ENCODE data around the gene ZNF488.

Gene ZNF488

GRCh38 chr10:47329855-47330254 lies 54.2 kb downstream of the ZNF488 start:
- no peak for DNase-seq (ENCODE audit: low read depth)

DNA sequence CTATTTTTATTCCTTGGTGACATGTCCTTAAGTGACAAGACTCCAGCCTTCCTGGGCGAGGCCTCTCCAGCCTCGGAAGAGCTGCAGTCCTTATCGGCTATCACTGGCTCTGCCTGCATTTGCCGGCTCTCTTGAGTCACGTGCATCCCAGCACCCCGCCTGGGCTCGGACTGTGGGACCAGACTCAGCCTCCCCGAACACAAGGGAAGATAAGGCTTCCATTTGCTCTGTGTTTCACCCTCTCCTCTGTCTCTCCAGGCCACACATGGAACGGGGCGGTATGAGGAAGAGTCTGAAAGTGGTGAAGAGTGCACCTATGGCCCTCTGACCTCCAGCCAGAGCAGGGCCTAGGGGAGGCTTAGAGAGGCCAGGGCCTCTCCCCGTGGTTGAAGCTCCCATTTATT lies 57.2 kb downstream of the ZNF488 start:
- DNase-seq (ENCODE audit: low read depth), result no peak

DNA sequence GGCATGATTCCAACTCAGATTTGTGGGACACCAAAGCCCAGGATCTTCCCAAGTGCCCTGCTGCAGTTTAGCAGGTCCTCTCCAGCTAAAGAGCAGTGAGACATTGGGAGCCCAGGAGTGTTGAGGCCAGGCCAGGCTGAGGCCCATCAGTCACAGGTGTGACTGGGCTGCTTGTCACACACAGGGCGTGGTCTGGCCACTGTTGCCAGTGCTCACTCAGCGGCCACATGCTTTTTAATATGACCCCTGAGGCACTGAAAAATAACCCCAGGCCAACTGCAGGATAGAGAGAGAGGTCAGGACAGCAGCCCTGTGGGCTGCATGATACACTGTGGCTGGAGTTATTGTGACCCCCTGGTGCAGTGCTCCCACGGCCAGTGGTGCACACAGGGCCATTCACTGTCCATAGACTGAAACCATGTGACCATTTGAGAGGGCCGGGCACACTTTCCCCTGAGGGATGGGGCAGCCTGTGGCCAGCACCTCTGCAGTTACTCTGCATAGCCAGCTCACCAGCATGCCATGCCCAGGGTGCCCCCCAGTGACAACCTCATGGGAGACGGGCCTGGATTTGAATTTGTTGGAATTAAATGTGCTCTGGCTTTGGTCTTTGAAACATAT lies 57.7 kb downstream of the ZNF488 start:
- DNase-seq (ENCODE audit: low read depth), result no peak

- DNase-seq (ENCODE audit: low read depth), result no peak
These were observed 58.5 kb downstream of the ZNF488 start for GRCh38 chr10:47325303-47326291.

GRCh38 chr10:47323636-47324296 lies 60.3 kb downstream of the ZNF488 start:
- DNase-seq (ENCODE audit: low read depth), result no peak

DNA sequence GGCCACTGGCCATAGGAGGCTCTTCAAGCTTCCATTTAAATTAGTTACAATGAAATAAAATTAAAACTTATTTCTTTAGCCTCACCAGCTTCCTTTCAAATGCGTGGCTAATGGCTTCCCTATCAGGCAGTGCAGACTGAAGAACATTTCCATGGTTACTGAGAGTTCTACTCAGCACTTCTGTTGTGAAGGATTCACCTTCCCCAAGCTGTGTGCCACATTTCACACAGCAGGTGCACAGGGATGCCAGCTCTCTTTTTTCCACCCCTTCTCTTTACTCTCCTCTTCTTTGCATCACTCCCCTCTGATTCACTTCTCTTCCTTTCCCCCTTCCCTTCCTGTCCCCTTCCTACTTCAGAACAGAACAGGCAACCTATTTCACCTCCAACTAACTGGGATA lies 61.0 kb downstream of the ZNF488 start:
- no peak for DNase-seq (ENCODE audit: low read depth)

DNA sequence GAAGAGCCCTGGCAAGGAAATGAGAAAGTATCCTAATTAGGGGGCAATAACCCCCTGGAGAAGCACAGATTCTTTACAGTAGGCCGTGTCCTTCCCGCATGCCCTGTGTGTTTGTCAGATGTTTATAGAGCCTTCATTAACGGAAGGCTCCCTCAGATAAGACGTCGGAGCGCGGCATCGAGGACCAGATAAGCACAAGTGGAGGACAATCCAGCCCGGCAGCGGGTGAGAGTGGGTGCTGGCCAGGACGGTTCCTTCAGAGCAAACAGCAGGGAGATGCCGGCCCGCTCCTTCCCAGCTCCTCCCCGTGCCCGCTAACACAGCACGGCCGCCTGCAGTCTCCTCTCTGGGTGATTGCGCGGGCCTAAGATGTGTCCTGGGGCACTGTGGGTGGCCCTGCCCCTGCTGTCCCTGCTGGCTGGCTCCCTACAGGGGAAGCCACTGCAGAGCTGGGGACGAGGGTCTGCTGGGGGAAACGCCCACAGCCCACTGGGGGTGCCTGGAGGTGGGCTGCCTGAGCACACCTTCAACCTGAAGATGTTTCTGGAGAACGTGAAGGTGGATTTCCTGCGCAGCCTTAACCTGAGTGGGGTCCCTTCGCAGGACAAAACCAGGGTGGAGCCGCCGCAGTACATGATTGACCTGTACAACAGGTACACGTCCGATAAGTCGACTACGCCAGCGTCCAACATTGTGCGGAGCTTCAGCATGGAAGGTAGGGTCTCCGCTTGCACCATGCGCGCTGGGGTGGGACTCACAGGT lies 61.6 kb downstream of the ZNF488 start, which contains the start of gene GDF2:
GDF2 (plus strand) TSS at position 155 of the 762 bp plus-strand sequence; CDS start at position 370, 215 bp downstream.
- DNase-seq (ENCODE audit: low read depth), result no peak

DNA sequence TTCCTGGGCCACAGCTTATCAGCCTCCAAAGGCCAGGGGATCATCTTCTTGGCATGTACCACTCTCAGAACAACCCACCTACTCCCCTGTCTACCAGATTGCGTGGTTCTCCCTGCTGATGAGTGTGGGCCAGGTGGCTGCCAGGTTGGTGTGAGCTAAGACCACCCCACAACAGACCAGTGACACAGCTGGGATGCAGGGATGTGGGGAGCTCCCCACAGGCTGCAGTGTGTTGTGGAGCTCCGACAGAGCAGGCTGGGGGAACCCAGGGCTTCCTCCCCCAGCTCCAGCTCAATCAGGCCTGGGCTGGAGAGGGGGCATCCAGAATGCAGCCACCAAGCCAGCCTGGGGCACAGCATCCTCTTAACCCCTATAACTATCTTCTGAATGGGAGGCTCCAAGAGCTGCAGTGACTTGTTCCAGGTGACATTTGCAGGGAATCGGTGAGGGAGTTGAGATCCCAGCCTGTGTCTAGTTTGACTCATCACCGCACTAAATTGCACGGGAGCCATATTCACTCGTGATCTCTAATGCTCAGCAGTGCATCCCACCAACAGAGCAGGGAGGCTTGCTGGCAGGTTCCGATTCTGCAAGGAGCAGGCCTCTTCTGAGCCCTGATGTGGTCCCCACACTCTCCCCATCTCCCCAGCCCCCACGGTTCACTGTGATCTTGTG lies 62.4 kb downstream of the ZNF488 start:
- DNase-seq (ENCODE audit: low read depth), result no peak

DNA sequence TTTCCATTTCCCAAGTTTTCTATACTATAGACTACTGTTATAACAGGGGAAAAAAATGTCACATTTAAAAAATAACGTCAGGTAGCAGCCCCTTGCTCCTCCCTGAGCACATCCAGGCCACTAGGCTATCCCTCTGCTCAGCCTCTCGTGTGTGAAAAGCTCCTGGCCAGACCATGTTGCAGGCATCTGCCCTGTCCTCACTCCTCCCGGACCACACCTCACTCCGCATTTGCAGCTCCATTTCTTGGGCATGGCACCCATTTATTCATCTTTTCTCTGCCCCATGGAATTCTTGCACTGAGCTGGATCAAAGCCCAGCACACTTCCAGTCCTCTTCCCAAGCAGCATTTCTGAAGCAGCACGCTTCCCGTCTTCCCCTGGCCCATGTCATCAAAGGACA lies 63.3 kb downstream of the ZNF488 start:
- no peak for DNase-seq (ENCODE audit: low read depth)

DNA sequence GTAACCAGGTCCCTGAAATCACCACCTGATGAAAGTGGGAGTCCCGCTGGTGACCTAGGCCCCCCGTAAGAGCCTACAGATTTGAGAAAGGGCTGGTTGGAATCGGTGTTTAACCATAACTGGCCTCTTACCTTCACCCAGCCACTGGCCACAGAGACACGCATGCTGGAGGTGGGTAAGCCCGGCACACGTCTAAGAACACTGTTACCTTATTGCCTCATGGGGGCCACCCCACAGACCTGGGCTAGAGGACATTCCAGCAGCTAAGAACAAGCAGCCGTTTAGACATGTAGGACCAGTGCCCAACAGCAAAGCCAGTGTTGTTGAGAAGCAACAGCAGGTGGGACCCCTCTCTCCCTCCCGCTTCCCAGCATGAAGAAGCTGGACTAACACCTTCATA lies 64.3 kb downstream of the ZNF488 start:
- DNase-seq (ENCODE audit: low read depth), result no peak

GRCh38 chr10:47318706-47319105 lies 65.4 kb downstream of the ZNF488 start:
- DNase-seq (ENCODE audit: low read depth), result no peak

GRCh38 chr10:47317251-47317650 lies 66.8 kb downstream of the ZNF488 start:
- DNase-seq (ENCODE audit: low read depth), result no peak

- no peak for DNase-seq (ENCODE audit: low read depth)
These were observed 68.0 kb downstream of the ZNF488 start for GRCh38 chr10:47316131-47316530.
